Activated gamma-delta T cell treated with anti-CD3 and anti-CD28 coated beads, Interleukin-2, amount 50 U/mL, for 16 hours (primary cell): ENCODE results near the gene PCOLCE2.
"Not testable (repeated sequence)": the region's sequence is repeated elsewhere in the genome, so short reads cannot be mapped to it uniquely, and the experiment has no call there.

ENCODE experiments used
- DNase-seq: peaks from one replicate; pipeline ENCODE4 v3.0.0-alpha.2; 2020; ENCODE audit warnings: low read depth

Gene PCOLCE2

DNA sequence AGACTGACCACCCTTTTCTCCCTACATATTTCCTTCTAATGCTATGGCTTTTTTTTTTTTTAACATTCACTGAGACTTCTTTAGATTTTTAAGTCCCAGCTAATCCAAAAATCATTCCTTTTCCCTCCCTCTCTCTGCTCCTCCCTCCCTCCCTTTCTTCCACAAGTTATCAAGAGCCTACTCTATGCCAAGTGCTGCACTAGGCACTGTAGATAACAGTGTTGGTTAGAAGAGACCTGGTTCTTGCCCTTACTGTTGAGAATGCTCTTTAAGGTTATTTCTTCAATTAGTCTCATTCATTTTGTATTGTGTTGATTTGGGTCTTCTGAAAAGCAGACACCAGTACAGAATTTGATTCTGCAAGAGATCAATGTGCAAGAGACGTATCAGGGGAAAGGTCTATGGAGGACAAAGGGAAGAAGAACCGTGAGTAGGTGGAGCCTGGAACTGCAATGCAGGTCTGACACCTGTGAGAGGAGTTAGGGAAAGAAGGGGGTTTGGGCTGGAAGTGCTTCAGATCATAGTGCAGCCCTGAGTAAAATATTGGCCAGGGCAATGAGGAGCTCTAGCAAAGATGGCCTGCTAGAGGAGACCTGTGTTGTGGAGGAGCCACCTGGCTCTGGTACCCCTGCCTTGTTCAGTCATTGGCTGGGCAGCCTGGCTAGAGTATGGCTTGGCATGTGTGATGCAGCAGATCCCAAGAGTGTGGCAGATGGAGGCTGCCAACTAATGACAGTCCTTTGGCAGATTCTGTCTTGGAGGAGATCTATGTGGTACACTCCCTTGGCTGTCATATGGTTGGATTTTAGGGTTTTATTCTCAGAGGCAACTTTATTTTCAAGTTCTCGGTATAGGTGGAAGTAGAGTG, 9.7 kb upstream of the PCOLCE2 start:
- DNase-seq, result no peak

DNA sequence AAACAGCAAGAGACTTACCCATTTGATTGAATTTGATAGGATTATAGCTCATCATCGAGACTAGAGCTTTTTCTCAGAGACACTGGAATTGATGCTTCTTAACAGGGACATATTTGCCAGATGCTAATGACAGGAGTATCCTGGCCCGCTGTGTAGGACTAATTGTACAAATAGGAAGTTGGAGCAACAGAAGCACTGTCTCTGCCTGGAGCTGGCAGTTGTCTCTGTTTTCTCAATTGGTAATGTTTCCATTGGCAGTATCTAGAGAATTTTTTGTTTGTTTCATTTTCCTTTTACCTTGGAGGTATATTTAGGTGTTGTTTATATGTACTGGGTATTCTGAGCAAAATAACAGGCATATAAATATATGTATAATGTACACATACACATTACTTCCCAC, 8.9 kb upstream of the PCOLCE2 start:
- no peak for DNase-seq

DNA sequence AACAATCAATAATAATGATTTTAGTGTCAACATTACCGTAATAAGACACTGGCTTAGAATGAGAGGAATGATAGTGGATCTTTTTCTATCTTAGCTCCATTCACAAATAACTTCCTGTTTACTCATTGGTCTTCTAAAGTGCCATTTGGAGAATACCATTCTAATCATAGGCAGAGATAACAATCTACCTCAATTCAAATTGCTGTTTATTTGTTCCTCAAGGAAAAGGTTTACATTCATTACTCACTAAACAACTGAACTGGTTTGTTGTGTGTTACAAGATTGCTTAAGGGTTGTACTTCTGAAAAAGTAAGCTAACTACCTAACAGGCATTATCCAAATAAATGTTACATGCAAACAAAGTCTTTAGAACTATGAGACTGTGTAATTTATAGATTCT, 8.1 kb upstream of the PCOLCE2 start:
- no peak for DNase-seq

DNA sequence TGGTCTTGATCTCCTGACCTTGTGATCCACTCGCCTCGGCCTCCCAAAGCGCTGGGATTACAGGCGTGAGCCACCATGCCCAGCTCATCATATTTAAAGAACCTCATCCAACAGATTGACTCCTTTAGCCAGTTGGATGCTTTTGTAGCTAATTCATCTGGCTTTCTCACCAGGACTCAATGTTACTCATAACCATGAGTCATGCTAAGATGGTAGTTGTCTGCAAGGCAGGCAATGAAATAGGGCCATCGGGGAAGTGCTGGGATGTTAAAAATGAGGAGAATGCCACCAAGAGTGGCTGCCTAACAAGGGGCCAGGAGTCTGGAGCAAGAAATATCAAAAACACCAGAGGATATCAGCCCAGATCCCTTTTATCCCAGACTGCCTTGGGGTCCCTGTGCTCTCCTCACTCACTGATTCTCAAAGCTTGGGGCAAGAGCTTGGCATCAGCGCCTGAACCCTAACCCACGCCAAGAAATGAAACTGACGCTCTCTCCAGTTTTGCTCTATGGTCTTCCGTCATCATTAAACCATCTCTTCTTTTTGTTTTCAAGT, 7.4 kb upstream of the PCOLCE2 start:
- no peak for DNase-seq

DNA sequence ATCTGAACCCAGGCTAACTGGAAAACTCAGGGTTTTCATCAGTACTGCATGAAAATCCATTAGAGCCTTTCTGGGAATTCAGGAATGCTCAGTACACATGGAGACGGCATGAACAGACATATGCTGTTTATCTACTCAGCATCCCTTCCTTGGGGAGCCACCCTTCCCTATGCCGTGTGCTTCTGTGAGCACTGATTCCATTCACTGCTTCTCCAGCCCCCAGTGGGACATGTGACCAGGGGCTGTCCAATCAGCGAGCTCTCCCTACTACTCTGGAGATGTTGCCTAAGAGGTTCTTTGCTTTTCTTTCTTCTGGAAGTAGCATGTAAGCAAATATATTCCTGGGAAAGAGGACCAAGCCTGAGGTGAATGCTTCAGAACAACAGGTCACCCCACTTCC, 5.6 kb upstream of the PCOLCE2 start:
- no peak for DNase-seq

DNA sequence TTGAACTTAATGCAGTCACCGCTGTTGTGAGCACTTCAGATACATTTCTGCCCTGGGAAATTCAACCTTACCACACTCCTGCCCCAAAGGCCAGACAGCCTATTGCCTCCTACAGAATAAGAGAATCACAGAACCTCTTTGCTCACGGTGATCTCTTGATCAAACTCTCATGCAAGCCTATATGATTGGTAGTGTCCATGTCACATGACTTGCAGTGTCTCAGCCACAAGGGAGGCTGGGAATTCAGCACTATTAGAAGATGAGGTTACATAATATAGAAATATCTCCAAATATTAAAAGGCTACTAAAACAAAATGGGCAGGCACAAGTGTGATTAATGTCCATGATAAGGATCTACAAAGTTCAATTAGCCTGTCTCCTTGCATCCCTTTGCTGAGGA, 3.8 kb upstream of the PCOLCE2 start:
- DNase-seq, result no peak

DNA sequence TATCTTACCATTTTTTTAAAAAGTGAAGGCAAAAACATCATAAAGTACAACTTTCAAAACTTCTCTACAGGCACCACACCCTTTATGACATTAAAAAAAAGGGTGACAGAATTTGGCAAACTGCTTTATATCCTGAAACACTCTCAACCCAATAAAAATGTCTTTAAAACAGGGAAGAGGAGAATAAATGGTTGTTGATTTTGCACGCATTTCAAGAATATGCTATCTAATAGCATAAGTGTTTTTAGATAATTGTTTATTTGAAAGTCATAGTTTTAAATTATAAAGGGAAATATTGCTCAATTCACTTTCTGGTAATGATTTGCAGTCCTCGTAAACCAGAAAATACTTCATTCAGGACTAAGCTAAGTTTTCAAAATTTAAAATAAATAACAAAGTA, 1.7 kb upstream of the PCOLCE2 start:
- DNase-seq, result no peak

DNA sequence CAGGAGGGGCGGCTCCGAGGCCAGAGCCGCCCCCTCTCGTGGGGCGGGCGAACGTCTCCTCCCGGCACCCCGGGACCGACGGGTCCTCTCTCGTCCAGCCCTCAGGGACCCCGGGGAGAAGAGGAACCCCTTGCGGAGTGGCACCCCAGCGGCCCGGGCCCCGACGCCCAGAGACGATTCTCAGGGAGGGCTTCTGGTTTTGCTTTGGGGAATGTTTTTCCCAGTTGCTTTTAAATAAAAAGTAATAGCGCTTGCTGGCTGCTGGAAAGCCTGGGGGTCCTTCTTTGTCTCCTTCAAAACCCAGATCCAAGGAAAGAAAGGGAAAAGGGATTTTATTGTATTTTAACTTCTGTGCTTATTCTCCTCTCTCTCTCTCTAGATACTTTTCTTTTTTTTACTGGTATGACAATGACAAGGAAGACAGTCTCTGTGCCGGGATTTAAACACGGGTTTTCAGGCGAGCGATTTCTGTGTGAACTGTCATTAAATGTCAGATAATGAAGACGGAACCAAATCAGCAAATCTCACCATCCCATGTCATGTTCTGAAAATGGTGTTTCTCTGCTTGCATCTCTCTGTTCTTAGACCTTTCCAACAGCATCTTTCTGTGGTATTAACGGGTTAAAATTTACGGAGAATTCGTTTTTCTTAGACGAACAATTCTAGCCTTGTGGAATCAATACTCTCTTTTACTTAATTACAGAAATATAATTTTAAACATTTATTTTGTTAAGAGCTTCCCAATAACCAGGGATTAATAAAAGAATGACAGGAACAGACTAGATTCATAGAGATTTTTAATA, 530 bp upstream of the PCOLCE2 start:
- DNase-seq, result no peak

DNA sequence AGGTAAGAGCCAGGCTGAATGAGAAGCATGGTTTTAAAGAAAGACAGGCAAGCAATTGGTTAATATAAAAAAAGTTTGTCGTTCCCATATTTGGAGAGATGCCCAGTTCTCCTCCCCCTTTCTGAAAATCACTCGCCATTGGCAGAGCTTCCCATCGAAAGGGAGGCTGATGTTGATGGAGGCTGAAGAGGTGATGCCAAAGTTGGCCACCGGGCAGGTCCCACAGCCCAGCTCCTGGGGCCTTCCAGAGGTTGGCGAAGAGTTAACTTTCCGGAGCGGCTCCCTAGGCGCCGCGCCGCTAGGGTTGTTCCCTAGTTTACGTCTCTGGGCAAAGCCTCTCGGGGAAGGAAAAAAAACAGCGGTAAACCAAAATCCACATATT, 793 bp downstream of the PCOLCE2 start:
- DNase-seq, result no peak

DNA sequence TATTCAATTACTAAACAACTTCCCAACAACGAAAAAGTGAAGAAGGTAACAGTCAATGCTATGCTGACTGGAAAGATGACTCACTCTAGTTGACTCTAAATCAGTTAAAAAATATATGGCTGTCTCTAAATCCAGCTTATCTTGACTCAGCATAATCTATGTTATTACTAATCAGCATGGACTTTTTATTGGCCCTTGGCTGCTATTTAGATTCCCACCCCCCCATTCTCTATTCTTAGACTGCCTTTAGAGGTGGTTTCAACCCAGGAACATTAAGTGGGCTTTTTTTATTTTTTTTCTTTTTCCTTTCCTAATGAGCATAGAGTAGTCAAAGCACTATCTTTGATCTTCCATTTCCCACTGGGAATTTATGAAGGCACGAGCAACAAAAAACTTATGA, 1.9 kb downstream of the PCOLCE2 start:
- DNase-seq, result no peak

DNA sequence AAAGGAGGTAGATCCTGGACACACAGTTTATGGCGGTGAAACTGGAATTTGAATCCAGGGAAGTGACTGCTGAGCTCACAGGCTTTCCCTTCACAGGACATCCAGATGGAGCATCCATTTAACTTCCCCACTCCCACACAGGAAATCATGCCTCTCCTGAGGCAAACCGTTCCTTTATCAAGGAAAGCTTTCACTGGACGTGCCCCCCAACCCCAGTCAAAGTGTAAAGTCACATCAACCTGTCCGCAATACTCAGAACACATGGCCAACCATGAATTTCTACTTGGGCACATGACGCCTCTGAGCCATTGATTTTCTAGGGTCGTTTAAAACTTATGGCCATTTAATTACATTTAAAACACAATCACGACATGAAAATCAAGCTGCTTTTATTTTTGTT, 2.9 kb downstream of the PCOLCE2 start:
- no peak for DNase-seq

DNA sequence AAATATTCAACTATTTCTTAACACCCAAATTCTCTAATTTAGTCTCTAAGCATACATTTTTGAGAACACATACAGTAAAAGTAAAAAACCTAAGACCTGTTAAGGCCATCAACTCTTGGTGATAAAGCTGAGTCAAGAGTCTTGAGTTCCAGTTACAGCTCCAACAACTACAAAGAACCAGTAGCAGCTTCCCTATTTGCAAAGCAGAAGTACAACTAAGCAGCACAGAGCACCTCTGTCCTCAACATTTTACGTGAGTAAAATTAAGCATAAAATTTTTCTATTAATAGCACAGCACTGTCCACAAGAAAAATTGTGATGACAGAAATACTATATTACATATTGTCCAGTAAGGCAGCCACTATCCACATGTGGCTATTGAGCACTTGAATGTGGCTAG, 4.4 kb downstream of the PCOLCE2 start:
- DNase-seq, result no peak

DNA sequence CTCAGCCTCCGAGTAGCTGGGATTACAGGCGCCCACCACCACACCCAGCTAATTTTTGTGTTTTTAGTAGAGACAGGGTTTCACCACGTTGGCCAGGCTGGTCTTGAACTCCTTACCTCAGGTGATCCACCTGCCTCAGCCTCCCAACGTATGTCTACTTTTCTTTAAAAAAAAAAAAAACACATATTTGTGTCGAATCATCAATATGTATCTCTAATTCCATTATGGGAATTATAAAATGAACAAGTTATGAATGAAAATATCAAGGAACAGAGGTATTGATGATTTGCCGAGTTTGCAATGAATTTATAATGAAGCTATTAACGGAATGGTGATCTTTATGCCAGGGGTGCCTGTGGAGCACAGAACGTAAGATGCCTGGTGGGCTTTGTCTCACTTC, 5.3 kb downstream of the PCOLCE2 start:
- not testable (repeated sequence) for DNase-seq

DNA sequence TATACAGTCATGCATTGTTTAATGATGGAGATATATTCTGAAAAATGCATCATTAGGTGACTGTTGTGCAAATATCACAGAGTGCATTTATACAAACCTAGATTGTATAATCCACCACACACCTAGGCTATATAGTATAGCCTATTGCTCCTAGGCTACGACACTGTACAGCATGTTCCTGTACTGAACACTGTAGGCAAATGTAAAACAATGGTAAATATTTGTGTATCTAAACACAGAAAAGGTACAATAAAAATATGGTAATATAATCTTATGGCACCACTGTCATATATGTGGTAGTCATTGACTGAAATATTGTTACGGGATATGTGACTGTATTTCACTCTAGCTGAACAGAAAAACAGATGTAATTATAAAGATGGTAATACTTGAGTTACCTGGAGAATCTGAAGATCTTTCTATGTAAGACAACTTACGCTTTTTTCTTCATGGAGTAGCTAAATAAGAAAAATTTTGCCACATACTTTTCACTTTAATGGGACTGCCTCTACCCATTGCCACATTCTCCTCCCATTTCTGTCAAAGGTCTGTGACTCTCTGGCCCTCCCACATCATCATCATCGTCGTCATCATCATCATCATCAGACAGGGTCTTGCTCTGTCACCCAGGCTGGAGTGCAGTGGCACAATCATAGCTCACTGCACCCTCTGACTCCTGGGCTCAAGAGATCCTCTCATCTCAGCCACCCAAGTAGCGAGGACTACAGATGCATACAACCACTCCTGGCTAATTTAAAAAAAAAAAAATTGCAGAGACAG, 7.2 kb downstream of the PCOLCE2 start:
- no peak for DNase-seq

DNA sequence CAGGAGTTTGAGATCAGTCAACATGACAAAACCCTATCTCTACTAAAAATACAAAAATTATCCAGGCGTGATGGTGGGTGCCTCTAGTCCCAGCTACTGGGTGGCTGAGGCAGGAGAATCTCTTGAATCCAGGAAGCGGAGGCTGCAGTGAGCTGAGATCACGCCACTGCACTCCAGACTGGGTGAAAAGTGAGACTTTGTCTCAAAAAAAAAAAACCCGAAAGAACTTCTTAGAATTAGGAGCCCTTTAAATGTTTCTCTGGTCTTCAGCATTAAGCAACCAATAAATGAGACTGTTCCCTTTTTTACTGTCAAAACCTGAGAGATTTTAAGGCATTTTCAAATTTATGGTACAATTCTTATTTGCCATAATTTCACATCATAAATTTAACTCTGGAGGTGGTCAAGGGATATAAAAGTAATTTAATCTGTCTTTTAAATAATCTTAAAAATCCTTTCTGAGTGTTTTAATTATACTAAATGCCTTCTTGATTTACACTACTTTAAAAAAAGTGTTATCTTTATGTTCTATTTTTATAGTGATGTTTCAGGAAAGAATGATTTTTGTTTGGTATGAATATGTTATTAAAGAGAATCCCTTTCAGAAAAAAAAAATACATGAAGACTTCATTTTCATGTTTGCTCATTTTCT, 10.1 kb downstream of the PCOLCE2 start:
- no peak for DNase-seq

DNA sequence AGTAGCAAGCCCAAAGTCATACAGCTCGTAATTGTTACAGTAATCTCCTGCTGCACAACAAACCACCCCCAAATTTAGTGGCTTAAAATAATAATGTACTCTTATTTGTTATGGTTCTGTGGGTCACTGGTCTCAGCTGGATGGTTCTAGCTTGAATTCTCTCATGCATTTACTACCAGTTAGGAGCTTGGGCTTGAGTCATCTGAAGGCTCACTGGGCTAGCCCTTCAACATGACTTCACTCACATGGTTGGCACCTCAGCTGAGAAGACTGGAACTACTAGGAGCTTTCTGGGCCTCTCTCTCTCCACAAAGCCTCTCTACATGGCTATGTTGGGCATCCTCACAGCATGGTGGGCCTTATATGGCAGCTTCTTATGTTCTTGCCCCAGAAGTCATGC, 12.5 kb downstream of the PCOLCE2 start:
- no peak for DNase-seq

DNA sequence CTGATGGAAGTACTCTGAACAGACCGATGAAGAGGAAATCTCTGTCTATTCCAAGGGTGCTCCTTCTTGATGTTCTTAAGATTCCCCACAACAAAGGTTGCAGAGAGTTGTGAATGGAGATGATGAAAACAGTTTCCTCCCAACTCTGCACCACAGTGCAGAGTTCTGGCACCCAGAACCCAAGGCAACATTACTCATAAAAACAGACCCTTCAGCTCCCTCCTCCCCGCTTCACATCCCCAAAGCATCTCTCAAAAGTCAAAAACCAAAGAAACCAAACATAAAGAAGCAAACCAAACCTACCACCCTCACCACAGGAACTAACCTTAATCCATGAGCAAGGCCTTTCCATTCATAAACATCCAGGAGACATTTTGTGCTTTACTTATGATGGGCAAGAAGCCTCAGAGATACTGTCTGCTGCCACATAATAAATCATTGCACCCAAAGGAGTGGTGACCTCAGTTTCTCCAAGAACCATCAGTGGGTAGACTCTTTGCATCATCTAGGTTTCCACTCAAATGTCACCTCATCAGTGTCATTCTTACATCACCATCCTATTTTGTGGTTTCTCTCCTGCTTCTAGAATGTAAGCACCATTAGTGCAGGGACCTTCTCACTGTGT, 13.2 kb downstream of the PCOLCE2 start:
- DNase-seq, result no peak

DNA sequence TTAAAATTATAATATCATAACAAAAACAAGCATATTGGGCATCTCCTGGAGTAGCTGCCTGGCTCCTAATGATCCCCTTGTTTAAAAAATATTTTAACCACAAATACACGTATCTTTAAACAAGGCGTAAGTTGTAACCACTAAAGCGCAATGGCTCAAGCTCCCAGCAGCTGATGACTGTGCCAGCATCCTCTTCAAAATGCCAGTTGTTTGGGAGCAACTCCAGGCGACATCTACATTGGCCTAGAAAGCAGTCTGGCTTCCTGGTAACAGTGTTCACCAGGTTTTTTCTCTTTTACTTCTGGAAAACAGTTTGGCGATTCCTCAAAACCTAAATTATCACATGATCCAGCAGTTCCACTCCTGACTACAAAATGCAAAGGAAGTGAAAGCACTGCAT, 13.8 kb downstream of the PCOLCE2 start:
- DNase-seq, result no peak

DNA sequence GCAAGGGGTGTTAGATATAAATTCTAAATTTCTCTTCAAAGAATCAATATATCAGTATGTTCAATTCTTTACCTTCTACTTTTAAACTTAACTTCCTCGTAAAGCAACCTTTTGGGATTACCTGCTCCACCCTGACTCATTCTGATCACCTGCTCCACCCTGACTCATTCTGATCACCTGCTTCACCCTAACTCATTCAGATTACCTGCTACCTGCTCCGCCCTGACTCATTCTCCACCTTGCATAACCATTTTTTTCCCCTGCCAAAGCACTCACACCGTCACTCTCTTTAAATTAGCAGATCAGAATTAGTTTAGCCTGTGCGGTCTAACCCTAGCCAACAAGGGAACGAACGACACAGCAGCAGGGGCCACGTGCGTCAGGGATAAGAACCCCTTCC, 20.5 kb downstream of the PCOLCE2 start:
- DNase-seq, result not testable (repeated sequence)

DNA sequence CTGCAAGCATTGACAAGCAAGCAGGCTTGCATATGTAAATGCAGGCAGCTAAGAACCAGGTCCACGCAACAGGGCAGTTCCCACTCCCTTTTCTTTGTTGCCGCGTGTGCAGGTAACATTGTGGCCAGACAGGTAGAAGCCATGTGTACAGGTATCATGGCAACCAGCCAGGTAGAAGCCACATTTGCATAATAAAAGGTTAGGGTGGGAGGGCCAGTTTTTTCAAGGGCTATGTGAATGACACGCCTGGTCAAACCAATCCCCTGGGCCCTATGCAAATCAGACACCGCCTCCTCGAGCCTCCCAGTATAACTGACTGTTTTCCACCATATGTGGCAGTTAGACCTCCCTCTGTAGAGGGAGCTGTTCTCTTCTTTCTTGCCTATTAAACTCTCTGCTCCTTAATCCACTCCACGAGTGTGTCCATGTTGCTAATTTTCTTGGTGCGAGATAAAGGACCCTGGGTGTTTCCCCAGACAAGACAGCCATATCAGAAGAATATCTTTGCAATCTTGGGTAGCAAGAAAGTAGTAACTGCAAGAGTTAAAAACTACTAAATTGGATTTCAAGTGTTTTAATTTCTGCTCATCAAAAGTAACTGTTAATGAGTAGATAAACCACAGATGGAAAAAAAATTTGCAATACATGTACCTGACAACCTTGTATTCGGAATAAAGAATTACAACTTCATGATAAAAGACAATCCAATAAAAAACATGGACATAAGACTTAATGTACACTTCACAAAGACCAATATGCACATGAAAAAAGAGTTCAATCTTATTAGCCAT, 21.8 kb downstream of the PCOLCE2 start:
- no peak for DNase-seq
